Activated CD8-positive, alpha-beta memory T cell treated with anti-CD3 and anti-CD28 coated beads for 4 hours (primary cell): ENCODE results near the gene DEFB121.

Experiments
- DNase-seq, 2 donors: peaks; one replicate each; pipeline ENCODE4 v3.0.0-alpha.2; 2020; ENCODE audit warnings: low read depth in 2 of 2

The DEFB121 gene

DNA sequence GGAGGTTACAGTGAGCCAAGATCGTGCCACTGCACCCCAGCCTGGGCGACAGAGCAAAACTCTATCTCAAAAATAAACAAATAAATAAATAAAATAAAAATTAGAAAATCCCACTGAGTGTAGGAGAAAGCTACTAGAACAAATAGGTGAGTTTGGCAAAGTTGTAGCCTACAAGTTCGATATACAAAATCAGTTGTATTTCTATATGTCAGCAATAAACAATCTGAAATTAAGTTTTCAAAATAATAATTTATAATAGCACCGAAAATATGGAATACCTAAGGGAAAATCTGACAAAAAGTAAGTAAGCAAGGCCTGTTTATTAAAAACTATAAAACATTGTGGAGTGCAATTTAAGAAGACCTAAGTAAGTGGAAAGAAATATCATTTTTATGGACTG lies 42.7 kb downstream of the DEFB121 start:
- DNase-seq: no peak

DNA sequence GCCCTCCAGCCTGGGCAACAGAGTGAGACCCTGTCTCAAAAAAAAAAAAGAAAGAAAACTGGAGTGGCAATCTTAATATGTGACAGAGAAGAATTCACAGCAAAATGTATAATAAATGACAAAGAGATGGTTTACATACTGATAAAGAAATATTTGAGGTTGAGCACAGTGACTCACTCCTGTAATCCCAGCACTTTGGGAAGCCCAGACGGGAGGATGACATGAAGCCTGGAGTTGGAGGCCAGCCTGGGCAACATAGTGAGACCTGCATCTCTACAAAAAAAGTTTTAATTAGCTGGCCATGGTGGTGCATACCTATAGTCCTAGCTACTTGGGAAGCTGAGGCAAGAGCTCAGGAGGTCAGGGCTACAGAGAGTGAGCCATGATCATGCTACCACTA lies 50.0 kb downstream of the DEFB121 start:
- DNase-seq: no peak
